NCI-H1105 treated with DMSO at 0.1 percent for 48 hours (cell line): ENCODE data around the gene CBX6.
"Not testable (repeated sequence)": the region's sequence is repeated elsewhere in the genome, so short reads cannot be mapped to it uniquely, and the experiment has no call there.

ENCODE experiments used
- DNase-seq: peaks from one replicate; lab custom pipeline; 2025; lab: John Stamatoyannopoulos, UW

CBX6 gene

GRCh38 chr22:38872172-38872830, at the start of gene CBX6:
TSS of gene CBX6 (minus strand) at chr22:38872216. CDS start at chr22:38872190, 26 bp downstream.
- peak; percentile 89 for DNase-seq

GRCh38 chr22:38921806-38922205, 49.8 kb upstream of the CBX6 start:
- no peak for DNase-seq

DNA sequence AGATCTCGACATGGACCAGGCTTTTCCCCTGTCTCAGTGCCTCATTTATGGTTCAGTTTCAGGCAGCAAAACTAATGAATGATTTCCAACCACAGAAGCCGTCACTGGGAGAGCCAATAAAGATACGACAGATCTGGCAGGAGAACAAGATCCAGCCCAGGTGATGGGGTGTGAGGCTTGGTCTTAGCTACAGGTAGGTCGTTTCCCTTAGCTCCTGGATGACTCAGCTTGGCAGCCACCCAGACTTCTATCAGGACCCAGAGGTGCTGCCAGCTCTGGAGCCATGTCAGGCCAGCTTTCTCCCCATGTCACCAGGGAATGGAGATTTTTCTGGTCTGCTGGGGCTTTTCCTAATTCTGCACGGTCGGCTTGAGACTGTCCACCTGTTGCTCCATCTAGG, 49.1 kb upstream of the CBX6 start:
- peak; percentile 62 for DNase-seq

DNA sequence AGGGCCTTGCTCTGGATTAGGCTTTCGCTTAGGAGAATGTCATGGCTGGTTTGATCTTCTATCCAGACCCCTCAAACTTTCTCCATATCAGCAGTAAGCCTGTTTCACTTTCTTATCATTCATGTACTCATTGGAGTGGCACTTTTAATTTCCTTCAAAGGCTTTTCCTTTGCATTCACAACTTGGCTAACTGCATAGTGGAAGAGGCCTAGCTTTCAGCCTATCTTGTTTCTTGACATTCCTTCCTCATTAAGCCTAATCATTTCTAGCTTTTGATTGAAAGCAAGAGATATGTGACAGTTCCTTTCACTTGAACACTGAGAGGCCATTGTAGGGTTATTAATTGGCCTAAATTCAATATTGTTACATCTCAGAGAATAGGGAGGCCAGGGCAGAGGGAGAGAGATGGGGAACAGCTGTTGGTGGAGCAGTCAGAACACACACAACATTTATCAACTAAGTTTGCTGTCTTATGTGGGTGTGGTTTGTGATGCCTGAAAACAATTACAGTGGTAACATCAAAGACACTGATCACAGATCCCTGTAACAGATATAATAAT, 47.7 kb upstream of the CBX6 start:
- no peak for DNase-seq

DNA sequence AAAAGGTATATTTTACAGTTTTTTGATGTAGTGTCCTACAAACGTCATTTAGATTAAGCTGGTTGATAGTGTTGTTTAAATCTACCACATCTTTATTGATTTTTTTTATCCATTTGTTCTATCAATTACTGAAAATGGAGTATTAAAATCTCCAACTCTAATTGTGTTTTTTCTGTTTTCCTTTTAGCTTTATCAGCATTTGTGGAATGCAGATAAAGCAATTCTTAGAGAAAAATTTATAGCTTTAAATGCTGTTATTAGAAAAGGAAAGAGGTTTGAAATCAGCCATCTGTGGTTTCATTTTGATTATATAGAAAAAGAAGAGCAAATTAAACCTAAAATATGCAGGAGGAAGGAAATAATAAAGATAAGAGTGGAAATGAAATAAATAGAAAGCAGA, 39.4 kb upstream of the CBX6 start:
- DNase-seq: no peak

DNA sequence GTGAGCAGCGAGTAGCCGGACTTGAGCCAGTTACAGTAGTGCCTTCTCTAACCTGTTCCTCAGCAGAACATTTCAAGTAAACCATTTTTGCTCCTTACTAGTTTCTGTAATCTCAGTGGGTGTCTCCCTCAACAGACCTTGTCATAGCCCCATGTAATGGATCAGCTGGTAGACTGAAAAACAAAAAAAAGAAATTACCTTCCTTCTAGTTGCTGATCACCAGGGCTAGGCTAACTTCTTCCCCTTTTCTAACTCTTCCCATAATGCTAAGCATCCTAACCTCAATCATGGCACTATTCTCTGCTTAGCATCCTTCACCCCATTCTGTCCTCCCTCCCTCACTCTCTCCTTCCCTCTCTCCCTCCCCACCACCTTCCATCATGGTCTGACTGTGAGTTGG, 35.8 kb upstream of the CBX6 start:
- no peak for DNase-seq

DNA sequence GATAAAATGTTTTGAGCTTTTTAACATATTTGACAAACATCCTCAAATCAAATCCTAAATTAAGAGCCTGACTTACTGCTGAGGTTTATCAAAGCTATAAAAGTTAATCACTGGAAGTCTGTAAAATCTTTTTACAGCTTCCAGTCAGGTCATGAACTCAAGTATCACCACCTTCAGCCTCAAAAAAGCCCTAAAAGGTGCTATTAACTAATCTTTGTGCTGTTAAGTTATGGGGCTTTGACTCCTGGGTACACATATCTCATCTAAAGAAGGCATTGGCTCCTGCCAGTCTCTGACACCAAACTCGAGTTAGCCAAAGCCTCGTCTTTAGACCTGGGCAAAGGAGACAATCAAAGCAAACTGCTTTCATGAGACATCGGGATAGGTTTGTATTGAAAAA, 34.0 kb upstream of the CBX6 start:
- no peak for DNase-seq

DNA sequence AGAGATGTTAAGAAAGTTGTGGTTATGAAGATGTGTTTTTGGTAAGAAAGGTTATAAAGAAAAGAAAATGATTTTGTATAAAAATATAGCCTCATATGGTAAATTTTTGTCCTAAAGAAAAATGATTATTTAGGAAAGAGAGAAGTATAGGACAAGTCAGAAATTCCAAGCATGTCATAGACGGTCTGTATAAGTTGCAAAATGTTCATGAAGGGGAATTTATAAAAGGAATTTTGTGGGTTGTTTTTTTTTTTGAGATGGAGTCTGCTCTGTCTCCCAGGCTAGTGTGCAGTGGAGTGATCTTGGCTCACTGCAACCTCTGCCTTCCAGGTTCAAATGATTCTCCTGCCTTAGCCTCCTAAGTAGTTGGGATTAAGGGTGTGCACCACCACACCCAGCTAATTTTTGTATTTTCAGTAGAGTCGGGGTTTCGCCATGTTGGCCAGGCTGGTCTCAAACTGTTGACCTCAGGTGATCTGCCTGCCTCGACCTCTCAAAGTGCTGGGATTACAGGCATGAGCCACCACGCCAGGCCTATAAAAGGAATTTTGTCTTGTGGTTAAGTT, 32.1 kb upstream of the CBX6 start:
- not testable (repeated sequence) for DNase-seq

DNA sequence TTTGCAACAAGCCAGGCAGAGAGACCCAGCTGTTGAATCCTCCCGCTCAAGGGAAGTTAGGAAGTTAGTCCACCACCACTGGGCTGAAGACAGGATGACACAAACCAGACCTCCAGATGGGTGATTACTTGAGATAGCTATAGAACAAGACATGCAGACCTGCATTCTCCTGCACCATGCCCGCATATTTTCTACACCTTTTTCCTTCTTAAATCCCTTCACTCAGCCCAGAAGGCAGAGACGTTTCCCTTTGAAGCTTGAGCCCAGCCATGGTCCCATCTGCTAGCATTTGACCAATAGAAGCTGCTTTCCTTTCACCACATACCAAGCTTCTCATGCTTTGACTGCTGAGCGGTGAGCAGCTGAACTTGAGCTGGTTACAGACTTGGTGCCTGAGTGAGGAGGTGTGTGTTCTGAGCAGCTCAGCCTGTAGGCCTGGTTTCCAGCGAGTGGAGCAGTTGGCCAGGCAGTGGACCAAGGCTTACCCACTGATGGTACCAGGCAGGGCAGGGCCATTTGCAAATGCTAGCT, 29.2 kb upstream of the CBX6 start:
- no peak for DNase-seq

- DNase-seq: no peak
Measured at GRCh38 chr22:38900677-38901076, 28.7 kb upstream of the CBX6 start.

GRCh38 chr22:38891256-38891655, 19.2 kb upstream of the CBX6 start:
- no peak for DNase-seq

DNA sequence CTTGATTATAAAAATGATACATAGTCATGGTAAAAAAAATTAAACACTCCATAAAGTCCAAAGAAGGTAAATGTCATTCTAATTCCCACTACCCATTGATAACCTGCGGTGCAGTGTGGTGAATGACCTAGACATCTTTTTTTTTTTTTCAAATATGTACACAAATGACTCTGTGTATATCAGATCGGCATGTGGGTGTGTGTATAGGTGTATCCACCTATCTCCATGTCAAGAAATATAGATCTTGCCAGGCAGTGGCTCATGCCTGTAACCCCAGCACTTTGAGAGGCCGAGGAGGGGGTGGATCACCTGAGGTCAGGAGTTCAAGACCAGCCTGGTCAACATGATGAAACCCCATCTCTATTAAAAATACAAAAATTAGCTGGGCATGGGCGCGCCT, 18.4 kb upstream of the CBX6 start:
- no peak for DNase-seq

- no peak for DNase-seq
Measured at GRCh38 chr22:38886333-38886732, 14.3 kb upstream of the CBX6 start.

DNA sequence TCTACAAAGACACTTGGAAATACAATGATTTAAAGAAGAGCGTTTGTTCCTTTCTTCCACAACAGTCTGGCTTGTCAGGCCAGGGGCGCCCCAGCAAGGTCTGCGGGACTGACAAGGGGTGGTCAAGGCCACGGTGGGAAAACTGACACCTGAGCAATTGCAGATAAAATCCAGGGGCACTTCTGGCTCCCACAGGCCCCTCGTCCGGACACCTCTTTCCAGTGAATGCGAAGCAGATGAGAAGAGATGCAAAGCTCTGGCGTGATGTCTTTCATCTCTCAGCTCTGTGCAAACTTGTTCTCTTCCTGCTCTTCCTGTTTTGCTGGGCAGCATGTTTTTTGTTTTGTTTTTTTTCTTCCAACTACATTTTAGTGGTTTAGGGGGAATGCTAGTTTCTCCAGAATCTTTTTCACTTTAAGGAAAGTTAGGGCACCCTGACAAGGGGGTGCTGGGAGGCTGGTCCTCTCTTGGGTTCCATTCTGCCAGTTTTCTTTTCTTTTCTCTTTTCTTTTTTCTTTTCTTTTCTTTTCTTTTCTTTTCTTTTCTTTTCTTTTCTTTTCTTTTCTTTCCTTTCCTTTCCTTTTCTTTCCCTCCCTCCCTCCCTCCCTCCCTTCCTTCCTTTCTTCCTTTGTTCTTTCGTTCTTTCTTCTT, 11.1 kb upstream of the CBX6 start:
- no peak for DNase-seq

GRCh38 chr22:38881997-38882879, 10.2 kb upstream of the CBX6 start:
- DNase-seq: no peak

DNA sequence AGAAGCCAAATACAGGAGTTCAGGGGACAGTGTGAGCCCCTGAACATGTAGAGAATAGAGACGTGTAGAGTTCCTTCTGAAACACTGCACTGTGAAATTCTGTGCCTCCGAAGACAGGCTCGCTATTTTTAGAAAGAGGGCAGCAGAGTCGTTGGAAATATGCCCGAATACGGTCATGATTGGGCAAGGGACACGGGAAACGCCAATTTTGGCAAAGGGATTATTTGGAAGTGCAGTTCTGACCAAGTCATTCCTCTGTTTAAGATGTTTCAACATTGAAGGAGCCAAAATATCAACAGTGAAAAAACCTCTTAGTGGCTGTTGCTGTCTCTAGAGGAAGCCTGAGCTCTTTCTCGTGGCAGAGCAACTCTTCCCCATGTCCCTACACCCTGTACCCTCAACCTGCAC, 9.5 kb upstream of the CBX6 start:
- no peak for DNase-seq

DNA sequence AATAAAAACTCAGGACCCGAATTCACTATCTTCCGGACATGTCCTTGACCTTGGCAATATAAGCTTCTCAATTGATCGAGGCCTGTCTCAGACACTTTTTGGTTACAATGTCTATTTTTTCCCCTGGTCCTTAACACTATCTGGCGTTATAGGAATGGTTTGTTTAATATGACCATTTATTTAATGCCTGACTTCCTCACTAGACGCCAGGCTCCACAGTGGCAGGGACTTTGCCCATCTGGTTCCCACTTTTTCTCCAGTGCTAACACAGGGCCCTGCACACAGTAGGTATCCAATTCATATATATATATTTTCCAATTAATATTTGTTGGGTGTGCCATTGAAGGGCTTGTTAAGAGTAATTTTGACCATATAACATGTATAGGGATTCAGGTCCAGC, 7.9 kb upstream of the CBX6 start:
- no peak for DNase-seq

- no peak for DNase-seq
Measured at GRCh38 chr22:38879108-38879729, 7.2 kb upstream of the CBX6 start.

DNA sequence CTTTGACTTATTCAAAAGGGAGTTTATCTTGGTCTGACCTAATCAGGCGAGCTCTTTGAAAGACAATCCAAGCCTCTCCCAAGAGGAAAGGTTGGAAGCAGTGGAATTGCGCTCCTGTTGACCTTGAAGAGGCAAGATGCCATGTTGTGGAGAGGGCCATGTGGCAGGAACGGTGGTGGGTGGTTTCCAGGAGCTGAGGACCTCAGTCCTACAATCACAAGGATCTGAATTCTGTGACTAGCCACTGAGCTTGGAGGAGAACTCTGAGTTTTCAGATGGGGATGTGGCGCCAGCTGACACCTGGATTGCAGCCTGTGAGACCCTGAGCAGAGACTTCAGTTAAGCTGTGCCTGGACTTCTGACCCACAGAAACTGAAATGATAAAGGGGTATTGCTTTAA, 6.0 kb upstream of the CBX6 start:
- no peak for DNase-seq

GRCh38 chr22:38874529-38875222, 2.7 kb upstream of the CBX6 start:
- DNase-seq: no peak
